ENCODE measurements around the gene CHST9.

The CHST9 gene

DNA sequence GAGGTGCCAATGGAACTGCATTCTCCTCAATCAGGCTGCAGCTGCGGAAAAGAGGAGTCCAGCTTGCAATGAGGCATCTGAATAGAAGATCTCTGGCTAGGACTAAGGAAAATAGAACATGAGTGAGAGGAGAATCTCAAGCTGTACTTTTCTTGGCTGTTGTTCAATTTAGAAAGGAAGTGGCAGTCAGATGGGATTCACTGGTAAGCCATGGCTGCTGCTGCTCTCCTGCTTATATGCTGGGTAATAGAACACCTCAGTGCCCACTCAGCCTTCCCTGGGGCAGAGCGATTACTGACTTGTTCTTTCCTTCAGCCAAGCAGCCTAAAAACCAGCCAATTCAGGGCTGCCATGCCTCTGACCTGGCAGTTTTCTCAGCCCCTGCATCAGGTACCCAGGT lies 17.6 kb upstream of the CHST9 start:
- H3K4me1 ChIP-seq (ENCODE audit: insufficient read depth, low read length), result no peaks in the 10 kb centered on the region
- no peak overlapping the region for H3K4me3 ChIP-seq (ENCODE audit: low read depth in 1 of 2, low read length in 2 of 2)
- ATAC-seq (ENCODE audit: insufficient read depth, low read depth) (no peak; the same call in 2 of the 3 replicates), DNase-seq (no peak)
- no peaks in the 10 kb centered on the region for H3K27me3 ChIP-seq (ENCODE audit: insufficient read depth, low read length, poor library complexity)
- no peaks in the 10 kb centered on the region for H4K20me1 ChIP-seq (ENCODE audit: insufficient read depth, low read length)
- no peaks in the 10 kb centered on the region for H3K79me2 ChIP-seq (ENCODE audit: insufficient read depth, low read length)
- no peak overlapping the region for H3K4me2 ChIP-seq (ENCODE audit: insufficient read depth, low read length)
- no peak overlapping the region for H2AFZ ChIP-seq (ENCODE audit: low read depth, low read length)
- H3K9ac ChIP-seq (ENCODE audit: low read depth, low read length), result no peak overlapping the region
- TF ChIP-seq, protein P1, sequence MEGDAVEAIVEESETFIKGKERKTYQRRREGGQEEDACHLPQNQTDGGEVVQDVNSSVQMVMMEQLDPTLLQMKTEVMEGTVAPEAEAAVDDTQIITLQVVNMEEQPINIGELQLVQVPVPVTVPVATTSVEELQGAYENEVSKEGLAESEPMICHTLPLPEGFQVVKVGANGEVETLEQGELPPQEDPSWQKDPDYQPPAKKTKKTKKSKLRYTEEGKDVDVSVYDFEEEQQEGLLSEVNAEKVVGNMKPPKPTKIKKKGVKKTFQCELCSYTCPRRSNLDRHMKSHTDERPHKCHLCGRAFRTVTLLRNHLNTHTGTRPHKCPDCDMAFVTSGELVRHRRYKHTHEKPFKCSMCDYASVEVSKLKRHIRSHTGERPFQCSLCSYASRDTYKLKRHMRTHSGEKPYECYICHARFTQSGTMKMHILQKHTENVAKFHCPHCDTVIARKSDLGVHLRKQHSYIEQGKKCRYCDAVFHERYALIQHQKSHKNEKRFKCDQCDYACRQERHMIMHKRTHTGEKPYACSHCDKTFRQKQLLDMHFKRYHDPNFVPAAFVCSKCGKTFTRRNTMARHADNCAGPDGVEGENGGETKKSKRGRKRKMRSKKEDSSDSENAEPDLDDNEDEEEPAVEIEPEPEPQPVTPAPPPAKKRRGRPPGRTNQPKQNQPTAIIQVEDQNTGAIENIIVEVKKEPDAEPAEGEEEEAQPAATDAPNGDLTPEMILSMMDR (IDR thresholded peaks at IDR 0.05; ENCODE audit: borderline replicate concordance, extremely low read depth, low read length, poor library complexity, severe bottlenecking), result no peak
- no peak for TF ChIP-seq EZH2 (IDR thresholded peaks at IDR 0.05; ENCODE audit: borderline replicate concordance, low read depth, low read length, severe bottlenecking)
- H3K36me3 ChIP-seq (ENCODE audit: insufficient read depth, low read length), result no peaks in the 10 kb centered on the region
- H3K9me3 ChIP-seq (ENCODE audit: insufficient read depth, low read length, severe bottlenecking), result no peaks in the 10 kb centered on the region
- H3K27ac ChIP-seq (ENCODE audit: low read length), result no peak overlapping the region

- no peak for DNase-seq
- H3K4me2 ChIP-seq (ENCODE audit: insufficient read depth, low read length), result no peak overlapping the region
- H3K79me2 ChIP-seq (ENCODE audit: insufficient read depth, low read length), result no peaks in the 10 kb centered on the region
- H3K4me1 ChIP-seq (ENCODE audit: insufficient read depth, low read length), result no peaks in the 10 kb centered on the region
- no peak overlapping the region for H3K9ac ChIP-seq (ENCODE audit: low read depth, low read length)
- H3K27me3 ChIP-seq (ENCODE audit: insufficient read depth, low read length, poor library complexity), result no peaks in the 10 kb centered on the region
- H2AFZ ChIP-seq (ENCODE audit: low read depth, low read length), result no peak overlapping the region
- TF ChIP-seq, protein P1 (IDR thresholded peaks at IDR 0.05; ENCODE audit: borderline replicate concordance, extremely low read depth, low read length, poor library complexity, severe bottlenecking), result no peak
- TF ChIP-seq EZH2 (IDR thresholded peaks at IDR 0.05; ENCODE audit: borderline replicate concordance, low read depth, low read length, severe bottlenecking), result no peak
- H4K20me1 ChIP-seq (ENCODE audit: insufficient read depth, low read length), result no peaks in the 10 kb centered on the region
- ATAC-seq (ENCODE audit: insufficient read depth, low read depth), result no peak
- no peaks in the 10 kb centered on the region for H3K36me3 ChIP-seq (ENCODE audit: insufficient read depth, low read length)
- H3K9me3 ChIP-seq (ENCODE audit: insufficient read depth, low read length, severe bottlenecking), result no peaks in the 10 kb centered on the region
- no peak overlapping the region for H3K27ac ChIP-seq (ENCODE audit: low read length)
- H3K4me3 ChIP-seq (ENCODE audit: low read depth in 1 of 2, low read length in 2 of 2), result no peak overlapping the region
Observed at GRCh38 chr18:27198036-27198435, 12.9 kb upstream of the CHST9 start.

GRCh38 chr18:27188309-27188708 lies 3.2 kb upstream of the CHST9 start:
- Histone ChIP-seq H3K4me1 (ENCODE audit: insufficient read depth, low read length) (no peaks in the 10 kb centered on the region), H3K79me2 (ENCODE audit: insufficient read depth, low read length) (no peaks in the 10 kb centered on the region), H3K4me3 (ENCODE audit: low read depth in 1 of 2, low read length in 2 of 2) (no peak overlapping the region), H3K9me3 (ENCODE audit: insufficient read depth, low read length, severe bottlenecking) (no peaks in the 10 kb centered on the region), H2AFZ (ENCODE audit: low read depth, low read length) (no peak overlapping the region), H3K36me3 (ENCODE audit: insufficient read depth, low read length) (no peaks in the 10 kb centered on the region), H4K20me1 (ENCODE audit: insufficient read depth, low read length) (no peaks in the 10 kb centered on the region), H3K4me2 (ENCODE audit: insufficient read depth, low read length) (no peak overlapping the region), H3K9ac (ENCODE audit: low read depth, low read length) (no peak overlapping the region), H3K27me3 (ENCODE audit: insufficient read depth, low read length, poor library complexity) (no peaks in the 10 kb centered on the region), H3K27ac (ENCODE audit: low read length) (no peak overlapping the region)
- TF ChIP-seq, protein P1 (IDR thresholded peaks at IDR 0.05; ENCODE audit: borderline replicate concordance, extremely low read depth, low read length, poor library complexity, severe bottlenecking), result no peak
- TF ChIP-seq EZH2 (IDR thresholded peaks at IDR 0.05; ENCODE audit: borderline replicate concordance, low read depth, low read length, severe bottlenecking), result no peak
- DNase-seq (no peak), ATAC-seq (ENCODE audit: insufficient read depth, low read depth) (no peak)

- Histone ChIP-seq H3K9me3 (ENCODE audit: insufficient read depth, low read length, severe bottlenecking) (no peaks in the 10 kb centered on the region), H4K20me1 (ENCODE audit: insufficient read depth, low read length) (no peaks in the 10 kb centered on the region), H3K27ac (ENCODE audit: low read length) (no peak overlapping the region), H3K4me1 (ENCODE audit: insufficient read depth, low read length) (no peaks in the 10 kb centered on the region), H3K79me2 (ENCODE audit: insufficient read depth, low read length) (no peaks in the 10 kb centered on the region), H3K4me2 (ENCODE audit: insufficient read depth, low read length) (no peak overlapping the region), H3K36me3 (ENCODE audit: insufficient read depth, low read length) (no peaks in the 10 kb centered on the region), H3K9ac (ENCODE audit: low read depth, low read length) (no peak overlapping the region), H2AFZ (ENCODE audit: low read depth, low read length) (no peak overlapping the region), H3K4me3 (ENCODE audit: low read depth in 1 of 2, low read length in 2 of 2) (no peak overlapping the region), H3K27me3 (ENCODE audit: insufficient read depth, low read length, poor library complexity) (no peaks in the 10 kb centered on the region)
- TF ChIP-seq, protein P1 (IDR thresholded peaks at IDR 0.05; ENCODE audit: borderline replicate concordance, extremely low read depth, low read length, poor library complexity, severe bottlenecking), result no peak
- no peak for TF ChIP-seq EZH2 (IDR thresholded peaks at IDR 0.05; ENCODE audit: borderline replicate concordance, low read depth, low read length, severe bottlenecking)
- DNase-seq (no peak), ATAC-seq (ENCODE audit: insufficient read depth, low read depth) (no peak)
Observed at GRCh38 chr18:27185897-27186296, 789 bp upstream of the CHST9 start.

Measured in DND-41 (cell line).